ENCODE measurements around the gene METTL3. TPM values are rescaled to one million over a fixed set of nuclear protein-coding genes. Genes with fewer than 3 reads are reported as not detected.

The METTL3 gene
- total and polyA plus RNA-seq, 2 of the 8 experiments (the other 6 are each of a cell fraction or from before 2014, with no cell fraction given) = 103 to 144 TPM

- TF ChIP-seq CHD1 (IDR thresholded peaks at IDR 0.05; ENCODE audit: low read depth, low read length) (no peak), KDM5A (IDR thresholded peaks at IDR 0.05; ENCODE audit: low read length) (no peak), CTBP2 (IDR thresholded peaks at IDR 0.05; ENCODE audit: borderline replicate concordance, insufficient read depth, insufficient read length, low read length) (no peak), E2F6 (IDR thresholded peaks at IDR 0.05) (no peak), EGR1 (IDR thresholded peaks at IDR 0.05; ENCODE audit: borderline replicate concordance, low read depth, low read length) (no peak), CTCF (IDR thresholded peaks at IDR 0.05; ENCODE audit: control extremely low read depth in 1 of 3, insufficient read depth in 1 of 3, low read depth in 1 of 3, low read length in 3 of 3) (no peak), SP1 (IDR thresholded peaks at IDR 0.05; ENCODE audit: low read depth, low read length) (peak; percentile 63), NANOG (IDR thresholded peaks at IDR 0.05; ENCODE audit: insufficient read depth, low read depth, low read length, poor library complexity, severe bottlenecking) (no peak), TBP (IDR thresholded peaks at IDR 0.05; ENCODE audit: low read depth, low read length) (peak; percentile 85), SRF (IDR thresholded peaks at IDR 0.05; ENCODE audit: low read depth, low read length) (peak; percentile 37; the same call in 1 of the 2 replicates), TEAD4 (IDR thresholded peaks at IDR 0.05; ENCODE audit: low read depth, low read length) (no peak)
These were observed 23.4 kb upstream of the METTL3 start (continued) for GRCh38 chr14:21534576-21534975.
